Kidney epithelial cell (primary cell): ENCODE data around the gene TOPAZ1. TPM values are rescaled to one million over a fixed set of nuclear protein-coding genes. Genes with fewer than 3 reads are reported as not detected.

Source experiments
- DNase-seq: peaks from one replicate; pipeline ENCODE4 v3.0.0-alpha.2; 2010; ENCODE audit warnings: low read depth
- H3K27me3 ChIP-seq: 2 replicates; pipeline ENCODE4 v1.6.0; 2011; ENCODE audit warnings: low read length; ENCODE audit not compliant: control insufficient read depth, insufficient read depth
- H3K36me3 ChIP-seq: 2 replicates; pipeline ENCODE4 v1.5.1; 2011; ENCODE audit warnings: low read length; ENCODE audit not compliant: control insufficient read depth, insufficient read depth
- H3K4me3 ChIP-seq: 2 replicates; pipeline ENCODE4 v1.5.1; 2011; ENCODE audit warnings: low read depth, mild to moderate bottlenecking, control low read depth, low read length
- CTCF ChIP-seq: IDR thresholded peaks from 2 replicates; pipeline ENCODE4 v1.5.1; 2011; ENCODE audit warnings: mild to moderate bottlenecking, moderate library complexity, low read length, control low read depth, inconsistent platforms; ENCODE audit not compliant: insufficient read depth, poor library complexity, severe bottlenecking
- total RNA-seq: library from RNA; depleted of rRNA; stranded (reverse); fragments of >200 nt; gene quantifications from 2 replicates; pipeline ENCODE4 v1.2.3, GENCODE V29; 2015

Gene TOPAZ1
- total RNA-seq, 1 donor from 2014 or later = not detected

- H3K36me3 ChIP-seq = no peaks in the 10 kb centered on the region
- H3K4me3 ChIP-seq = no peak overlapping the region
- DNase-seq = no peak
- no peak for TF ChIP-seq CTCF
- H3K27me3 ChIP-seq = no peaks in the 10 kb centered on the region
Observed at GRCh38 chr3:44359146-44359751, 117.6 kb downstream of the TOPAZ1 start.

GRCh38 chr3:44363591-44363990 is 121.9 kb downstream of the TOPAZ1 start:
- Histone ChIP-seq H3K4me3 (no peak overlapping the region), H3K27me3 (no peaks in the 10 kb centered on the region), H3K36me3 (no peaks in the 10 kb centered on the region)
- DNase-seq = peak; percentile 44
- TF ChIP-seq CTCF = no peak

GRCh38 chr3:44365952-44366351 is 124.3 kb downstream of the TOPAZ1 start:
- no peak for DNase-seq
- no peak overlapping the region for H3K4me3 ChIP-seq
- no peak for TF ChIP-seq CTCF
- no peaks in the 10 kb centered on the region for H3K27me3 ChIP-seq
- no peaks in the 10 kb centered on the region for H3K36me3 ChIP-seq

GRCh38 chr3:44375450-44375849 is 133.8 kb downstream of the TOPAZ1 start:
- TF ChIP-seq CTCF = no peak
- no peak for DNase-seq
- H3K4me3 ChIP-seq = no peak overlapping the region
- no peaks in the 10 kb centered on the region for H3K36me3 ChIP-seq
- H3K27me3 ChIP-seq = no peaks in the 10 kb centered on the region

Other genes starting within 250 kb of the TOPAZ1 start
- 29.0 and 30.3 TPM in 2 replicates for gene TCAIM, start 96.9 kb downstream of the TOPAZ1 start, total RNA-seq
- 5.8 and 6.3 TPM in 2 replicates for gene ZNF445, start 235.8 kb downstream of the TOPAZ1 start, total RNA-seq